GM18858 (cell line): ENCODE results near the gene WDR20.
"Not testable (repeated sequence)": the region's sequence is repeated elsewhere in the genome, so short reads cannot be mapped to it uniquely, and the experiment has no call there.

Experiments
- ATAC-seq: cut with Tn5 transposase; IDR thresholded peaks from one replicate; pipeline ENCODE4 v1.9.1; 2021; ENCODE audit not compliant: unreplicated experiment

The WDR20 gene

GRCh38 chr14:102126807-102127455 is 12.8 kb upstream of the WDR20 start:
- ATAC-seq = no peak

DNA sequence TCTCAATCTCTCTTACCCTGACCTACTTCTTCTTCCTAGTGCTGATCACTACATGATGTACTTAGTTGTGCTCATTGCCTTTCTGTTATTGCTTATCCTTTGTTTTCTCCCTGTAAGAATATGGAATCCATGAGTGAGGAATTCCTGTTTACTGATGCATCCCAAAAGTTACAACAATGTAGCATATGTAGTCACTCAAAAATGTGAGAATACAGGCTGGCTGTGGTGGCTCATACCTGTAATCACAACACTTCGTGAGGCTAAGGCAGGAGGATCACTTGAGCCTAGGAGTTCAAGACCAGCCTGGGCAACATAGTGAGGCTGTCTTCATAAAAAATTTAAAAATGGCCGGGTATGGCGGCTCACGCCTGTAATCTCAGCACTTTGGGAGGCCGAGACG is 8.0 kb upstream of the WDR20 start:
- ATAC-seq = no peak

DNA sequence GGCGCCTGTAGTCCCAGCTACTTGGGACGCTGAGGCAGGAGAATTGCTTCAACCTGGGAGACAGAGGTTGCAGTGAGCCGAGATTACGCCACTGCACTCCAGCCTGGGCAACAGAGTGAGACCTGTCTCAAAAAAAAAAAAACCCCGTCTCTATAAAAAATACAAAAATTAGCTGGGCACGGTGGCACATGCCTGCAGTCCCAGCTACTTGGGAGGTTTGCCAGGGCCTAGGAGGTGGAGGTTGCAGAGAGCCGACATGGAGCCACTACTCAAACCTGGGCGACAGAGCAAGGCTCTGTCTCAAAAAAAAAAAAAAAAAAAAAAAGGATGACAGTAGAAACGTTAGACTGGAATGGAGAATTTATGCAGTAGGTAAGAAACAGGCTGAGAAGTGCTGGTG is 5.7 kb upstream of the WDR20 start:
- not testable (repeated sequence) for ATAC-seq

DNA sequence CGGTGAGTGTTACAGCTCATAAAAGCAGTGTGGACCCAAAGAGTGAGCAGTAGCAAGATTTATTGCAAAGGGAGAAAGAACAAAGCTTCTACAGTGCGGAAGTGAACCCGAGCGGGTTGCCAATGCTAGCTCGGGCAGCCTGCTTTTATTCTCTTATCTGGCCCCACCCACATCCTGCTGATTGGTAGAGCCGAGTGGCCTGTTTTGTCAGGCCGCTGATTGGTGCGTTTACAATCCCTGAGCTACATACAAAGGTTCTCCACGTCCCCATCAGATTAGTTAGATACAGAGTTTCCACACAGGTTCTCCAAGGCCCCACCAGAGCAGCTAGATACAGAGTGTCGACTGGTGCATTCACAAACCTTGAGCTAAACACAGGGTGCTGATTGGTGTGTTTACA is 5.0 kb upstream of the WDR20 start:
- ATAC-seq = not testable (repeated sequence)

GRCh38 chr14:102135456-102135855 is 4.2 kb upstream of the WDR20 start:
- not testable (repeated sequence) for ATAC-seq

DNA sequence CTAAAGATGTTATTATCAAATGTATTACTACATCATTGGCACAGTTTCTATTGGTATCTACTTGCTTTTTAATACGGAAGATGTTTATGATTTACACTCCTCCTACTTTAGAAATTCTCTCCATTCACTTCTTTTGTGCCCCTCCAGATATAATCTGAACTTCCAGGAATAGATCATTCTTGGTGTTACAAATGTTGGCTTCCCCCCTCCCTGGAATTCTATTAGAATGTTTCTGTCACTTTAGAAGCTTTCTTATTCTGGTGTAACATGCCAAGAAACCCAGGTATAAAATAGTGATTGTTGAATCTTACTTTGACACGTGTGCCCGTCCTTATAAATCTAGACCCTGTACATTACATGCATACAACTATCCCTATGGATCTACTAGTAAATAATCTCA is 1.2 kb upstream of the WDR20 start:
- no peak for ATAC-seq

DNA sequence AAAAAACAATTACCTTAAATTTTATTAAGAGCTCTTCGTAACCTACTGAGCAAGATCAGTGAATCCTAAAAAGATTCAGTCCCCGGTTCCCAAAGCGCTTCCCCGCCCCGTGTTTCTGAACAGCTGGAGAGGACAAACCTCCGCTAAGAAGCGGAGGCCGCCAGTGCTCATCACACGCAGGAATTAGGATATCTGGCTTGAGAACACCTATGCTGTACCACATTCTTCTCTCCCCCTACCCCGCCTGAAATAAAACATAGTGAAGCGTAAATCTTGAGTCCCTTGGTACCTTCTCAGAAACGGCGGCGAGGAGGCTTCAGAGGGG is 774 bp upstream of the WDR20 start:
- ATAC-seq = no peak

GRCh38 chr14:102140027-102140749 is 491 bp downstream of the WDR20 start:
- ATAC-seq = no peak

GRCh38 chr14:102140750-102141145 is 1.1 kb downstream of the WDR20 start:
- ATAC-seq = no peak

GRCh38 chr14:102141797-102142196 is 2.1 kb downstream of the WDR20 start:
- no peak for ATAC-seq

GRCh38 chr14:102144914-102145313 is 5.2 kb downstream of the WDR20 start:
- ATAC-seq = no peak

GRCh38 chr14:102145395-102145794 is 5.7 kb downstream of the WDR20 start:
- ATAC-seq = no peak

GRCh38 chr14:102146423-102146822 is 6.7 kb downstream of the WDR20 start:
- ATAC-seq = no peak

DNA sequence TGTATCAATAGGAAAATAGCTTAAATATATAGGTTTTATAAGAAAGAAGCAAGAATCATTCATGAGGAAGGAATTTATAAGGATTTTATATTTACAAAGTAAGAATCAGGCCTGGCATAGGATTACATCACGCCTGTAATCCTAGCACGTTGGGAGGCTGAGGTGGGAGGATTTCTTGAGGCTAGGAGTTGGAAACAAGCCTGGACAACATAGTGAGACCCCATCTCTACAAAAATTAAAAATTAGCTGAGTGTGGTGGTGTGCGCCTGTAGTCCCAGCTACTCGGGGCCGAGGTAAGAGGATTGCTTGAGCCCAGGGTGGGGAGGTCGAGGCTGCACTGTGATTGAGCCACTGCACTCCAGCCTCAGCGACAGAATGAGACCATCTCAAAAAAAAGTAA is 10.4 kb downstream of the WDR20 start:
- no peak for ATAC-seq

DNA sequence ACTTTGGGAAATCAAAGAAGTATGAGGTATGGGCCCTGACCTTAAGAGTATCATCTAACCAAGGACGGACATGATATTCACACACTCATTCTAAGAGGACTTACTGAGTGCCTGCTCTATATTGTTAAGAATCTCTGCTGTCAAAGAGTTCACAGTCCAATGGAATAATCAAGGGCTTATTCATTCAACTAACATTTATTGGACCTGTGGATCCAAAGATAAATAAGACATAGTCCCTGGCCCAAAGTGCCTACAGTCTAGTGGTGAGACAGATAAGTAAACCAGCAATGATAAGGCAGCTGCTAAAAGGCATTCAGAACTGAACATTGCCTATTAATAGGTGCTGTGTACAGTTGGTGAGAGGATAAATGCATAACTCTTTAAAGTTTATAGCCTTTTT is 11.0 kb downstream of the WDR20 start:
- ATAC-seq = no peak

DNA sequence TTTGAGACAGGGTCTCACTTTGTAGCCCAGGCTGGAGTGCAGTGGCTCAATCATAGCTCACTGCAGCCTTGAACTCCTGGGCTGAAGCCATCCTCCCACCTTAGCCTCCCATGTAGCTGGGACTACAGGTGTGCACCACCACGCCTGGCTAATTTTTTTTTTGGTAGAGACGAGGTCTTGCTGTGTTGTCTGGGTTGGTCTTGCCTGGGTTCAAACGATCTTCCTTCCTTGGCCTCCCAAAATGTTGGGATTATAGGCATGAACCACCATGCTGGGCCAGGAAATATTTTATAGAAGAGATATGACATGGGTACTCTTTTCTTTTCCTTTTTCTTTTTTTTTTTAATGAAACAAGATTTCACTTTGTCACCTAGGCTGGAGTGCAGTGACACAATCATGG is 11.7 kb downstream of the WDR20 start:
- ATAC-seq = not testable (repeated sequence)

DNA sequence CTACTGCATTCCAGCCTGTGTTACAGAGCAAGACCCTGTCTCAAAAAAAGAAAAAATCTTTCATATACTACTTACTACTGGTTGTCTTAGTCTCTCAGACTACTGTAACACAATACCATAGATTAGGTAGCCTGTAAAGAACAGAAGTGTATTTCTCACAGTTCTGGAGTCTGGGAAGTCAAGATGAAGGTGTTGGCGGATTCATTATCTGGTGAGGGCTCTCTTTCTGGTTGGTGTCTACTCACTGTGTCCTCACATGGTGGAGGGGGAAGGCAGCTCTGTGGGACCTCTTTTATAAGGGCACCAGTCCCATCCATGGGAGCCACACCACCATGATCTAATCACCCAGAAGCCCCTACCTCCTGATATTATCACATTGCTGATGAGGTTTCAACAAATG is 14.4 kb downstream of the WDR20 start:
- ATAC-seq = no peak

DNA sequence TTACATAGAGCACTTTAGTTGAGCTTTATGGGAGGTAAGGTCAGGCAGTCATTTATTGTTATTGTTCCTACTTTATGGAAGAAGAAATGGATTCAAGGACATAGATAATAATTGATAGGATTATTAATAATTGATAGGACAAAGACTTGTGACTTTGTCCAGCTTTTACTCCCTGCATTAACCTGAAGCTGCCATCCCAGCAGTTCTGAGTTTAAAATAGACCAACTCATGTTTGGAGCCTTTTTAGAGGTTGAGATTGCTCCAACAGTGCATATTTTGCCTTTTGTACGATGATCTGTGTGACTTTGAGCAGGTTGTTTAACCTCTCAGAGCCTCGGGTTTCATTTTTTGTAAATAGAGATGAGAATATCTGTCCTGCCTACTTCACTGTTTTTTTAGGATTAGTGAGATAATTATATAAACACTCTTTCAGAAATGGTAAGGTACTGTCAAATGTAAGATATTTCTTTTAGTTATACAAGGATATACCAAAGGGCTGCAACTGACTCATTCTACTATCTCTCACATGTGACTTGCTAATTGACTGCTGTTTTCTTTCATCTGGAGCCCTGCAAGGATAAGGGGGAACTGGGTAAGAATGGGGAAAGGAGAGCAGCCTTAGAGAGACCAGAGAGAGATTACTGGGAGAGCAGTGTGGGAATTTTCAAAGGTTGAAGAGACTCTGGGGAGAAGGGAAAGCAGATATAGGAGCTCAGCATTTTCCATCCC is 15.3 kb downstream of the WDR20 start:
- ATAC-seq = no peak

DNA sequence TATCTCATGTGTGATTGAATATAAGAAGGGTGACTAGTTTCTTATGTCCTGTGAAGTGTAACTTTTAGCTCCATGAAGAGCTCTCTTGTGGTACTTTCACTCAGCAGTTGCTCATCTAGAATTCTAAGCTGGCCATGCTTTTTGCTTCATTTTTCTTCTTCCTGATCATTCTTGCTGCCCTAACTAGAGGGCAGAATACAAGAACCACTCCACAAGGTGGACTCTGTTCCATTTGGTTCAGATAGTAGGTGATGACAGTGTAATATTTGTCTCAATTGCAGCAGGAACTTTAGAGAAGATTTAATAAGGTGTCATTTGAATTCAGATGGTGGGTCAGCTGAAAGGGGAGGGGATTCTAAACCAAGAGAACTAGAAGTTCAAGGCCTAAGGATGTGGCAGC is 17.6 kb downstream of the WDR20 start:
- no peak for ATAC-seq

DNA sequence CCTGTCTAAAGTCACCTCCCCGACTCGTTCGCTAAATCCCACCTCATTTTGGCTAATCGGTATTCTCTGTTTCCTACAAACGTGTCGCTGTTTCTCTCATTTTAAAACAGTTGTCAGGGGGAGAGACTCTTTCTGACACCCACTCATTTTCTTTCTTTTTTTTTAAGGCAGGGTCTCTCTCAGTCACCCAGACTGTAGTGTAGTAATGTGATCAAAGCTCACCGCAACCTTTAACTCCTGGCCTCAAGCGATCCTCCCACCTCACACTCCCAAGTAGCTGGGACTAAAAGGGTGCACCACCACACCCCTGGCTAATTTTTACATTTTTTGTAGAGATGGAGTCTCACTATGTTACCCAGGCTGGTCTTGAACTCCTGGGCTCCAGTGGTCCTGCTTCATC is 19.1 kb downstream of the WDR20 start:
- ATAC-seq = no peak

GRCh38 chr14:102159841-102160240 is 20.1 kb downstream of the WDR20 start:
- ATAC-seq = no peak

- no peak for ATAC-seq
These were observed 22.8 kb downstream of the WDR20 start for GRCh38 chr14:102162487-102162886.
